ENCODE data around the gene CD1E.

DNA sequence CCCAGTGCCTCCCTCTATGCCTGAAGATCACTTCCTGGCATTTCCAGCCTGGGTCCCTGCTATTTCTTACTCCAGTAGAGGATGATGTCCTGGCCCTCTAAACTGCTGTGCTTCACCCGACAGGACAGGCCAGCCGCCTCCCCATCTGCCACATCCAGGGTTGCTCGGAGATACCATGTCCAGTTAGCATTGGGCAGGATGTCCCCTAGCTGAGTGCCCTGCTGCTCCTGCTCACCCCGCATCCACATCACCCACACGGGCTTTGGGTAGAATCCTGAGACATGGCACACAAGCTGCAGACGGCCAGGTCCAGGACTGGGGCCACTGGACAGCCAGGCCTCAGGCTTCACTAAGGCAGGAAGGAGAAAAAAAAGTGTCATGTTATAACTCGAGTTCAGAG lies 24.4 kb upstream of the CD1E start:
- TF ChIP-seq, protein P1, sequence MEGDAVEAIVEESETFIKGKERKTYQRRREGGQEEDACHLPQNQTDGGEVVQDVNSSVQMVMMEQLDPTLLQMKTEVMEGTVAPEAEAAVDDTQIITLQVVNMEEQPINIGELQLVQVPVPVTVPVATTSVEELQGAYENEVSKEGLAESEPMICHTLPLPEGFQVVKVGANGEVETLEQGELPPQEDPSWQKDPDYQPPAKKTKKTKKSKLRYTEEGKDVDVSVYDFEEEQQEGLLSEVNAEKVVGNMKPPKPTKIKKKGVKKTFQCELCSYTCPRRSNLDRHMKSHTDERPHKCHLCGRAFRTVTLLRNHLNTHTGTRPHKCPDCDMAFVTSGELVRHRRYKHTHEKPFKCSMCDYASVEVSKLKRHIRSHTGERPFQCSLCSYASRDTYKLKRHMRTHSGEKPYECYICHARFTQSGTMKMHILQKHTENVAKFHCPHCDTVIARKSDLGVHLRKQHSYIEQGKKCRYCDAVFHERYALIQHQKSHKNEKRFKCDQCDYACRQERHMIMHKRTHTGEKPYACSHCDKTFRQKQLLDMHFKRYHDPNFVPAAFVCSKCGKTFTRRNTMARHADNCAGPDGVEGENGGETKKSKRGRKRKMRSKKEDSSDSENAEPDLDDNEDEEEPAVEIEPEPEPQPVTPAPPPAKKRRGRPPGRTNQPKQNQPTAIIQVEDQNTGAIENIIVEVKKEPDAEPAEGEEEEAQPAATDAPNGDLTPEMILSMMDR (IDR thresholded peaks at IDR 0.05) = no peak
- no peak for TF ChIP-seq POLR2A (IDR thresholded peaks at IDR 0.05)

All from thyroid gland (tissue), 4 donors.